Femur (tissue), 1 donor: ENCODE data around the gene TGFBRAP1.

ENCODE experiments used
- DNase-seq: peaks from one replicate; pipeline ENCODE4 v3.0.0-alpha.2; 2017

The TGFBRAP1 gene

GRCh38 chr2:105235388-105236059, 94.0 kb downstream of the TGFBRAP1 start:
- DNase-seq: peak; percentile 78

GRCh38 chr2:105231232-105231619, 98.3 kb downstream of the TGFBRAP1 start:
- DNase-seq: no peak

- DNase-seq: no peak
Observed at GRCh38 chr2:105224444-105224843, 105.1 kb downstream of the TGFBRAP1 start.

- DNase-seq: no peak
Observed at GRCh38 chr2:105220604-105221003, 108.9 kb downstream of the TGFBRAP1 start.

GRCh38 chr2:105215586-105216192, 113.8 kb downstream of the TGFBRAP1 start:
- no peak for DNase-seq
